ENCODE results near the gene XPO1. TPM values are rescaled to one million over a fixed set of nuclear protein-coding genes. Genes with fewer than 3 reads are reported as not detected.
"Not testable (repeated sequence)": the region's sequence is repeated elsewhere in the genome, so short reads cannot be mapped to it uniquely, and the experiment has no call there.

The XPO1 gene
- total RNA-seq, 6 experiments from 2014 or later, result 114 to 158 (median 139) TPM

- Mint-ChIP-seq H3K4me1 (ENCODE audit: low read depth) (peaks cover 5% of the 10 kb centered on the region; the same call in 1 of the 2 replicates), H3K9me3 (peaks cover 5% of the 10 kb centered on the region; the same call in 1 of the 2 replicates), H3K27me3 (ENCODE audit: insufficient read depth) (peaks cover 1% of the 10 kb centered on the region; the same call in 1 of the 2 replicates), H3K36me3 (ENCODE audit: low read depth) (peaks cover 35% of the 10 kb centered on the region), H3K27ac (no peak overlapping the region), H3K4me3 (no peak overlapping the region)
- no peak for TF ChIP-seq CTCF (IDR thresholded peaks at IDR 0.05)
- DNase-seq, result no peak
These were observed 89.9 kb downstream of the XPO1 start for GRCh38 chr2:61448229-61448628.

GRCh38 chr2:61446971-61447370 is 91.2 kb downstream of the XPO1 start:
- not testable (repeated sequence) for DNase-seq; H3K27me3 Mint-ChIP-seq (ENCODE audit: insufficient read depth); H3K27ac Mint-ChIP-seq; H3K4me3 Mint-ChIP-seq; H3K9me3 Mint-ChIP-seq
- Mint-ChIP-seq H3K36me3 (ENCODE audit: low read depth) (peaks cover 32% of the 10 kb centered on the region), H3K4me1 (ENCODE audit: low read depth) (peaks cover 16% of the 10 kb centered on the region)

DNA sequence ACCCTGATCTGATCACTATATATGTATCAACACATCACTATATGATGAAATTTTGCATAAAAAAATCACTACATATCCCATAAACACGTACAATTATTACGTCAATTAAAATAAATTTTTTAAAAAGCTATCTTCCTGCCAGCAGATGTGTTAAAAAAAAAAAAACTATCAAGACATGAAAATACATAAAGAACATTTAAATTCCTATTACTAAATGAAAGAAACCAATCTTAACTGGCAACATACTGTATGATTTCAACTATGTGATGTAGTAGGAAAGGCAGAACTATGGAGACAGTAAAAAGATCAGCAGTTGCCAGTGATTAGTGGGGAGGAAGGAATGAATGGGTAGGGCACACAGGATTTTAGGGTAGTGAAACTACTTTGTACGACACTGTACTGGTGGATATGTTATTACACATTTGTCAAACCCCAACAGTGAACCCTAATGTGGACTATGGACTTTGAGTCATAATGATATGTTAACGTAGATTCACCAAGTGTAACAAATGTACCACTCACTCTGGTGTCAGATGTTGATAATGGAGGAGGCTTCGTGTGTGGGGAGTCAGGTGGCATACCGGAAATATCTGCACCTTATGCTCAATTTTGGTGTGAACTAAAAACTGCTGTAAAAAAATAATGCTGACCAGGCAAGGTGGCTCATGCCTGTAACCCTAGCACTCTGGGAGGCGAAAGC is 94.7 kb downstream of the XPO1 start:
- H3K4me1 Mint-ChIP-seq (ENCODE audit: low read depth), result peaks cover 35% of the 10 kb centered on the region
- H3K27ac Mint-ChIP-seq, result no peak overlapping the region

GRCh38 chr2:61439241-61440002 is 98.7 kb downstream of the XPO1 start:
- Mint-ChIP-seq H3K4me3 (no peak overlapping the region), H3K27ac (no peak overlapping the region; the same call in 1 of the 2 replicates), H3K9me3 (peaks cover 5% of the 10 kb centered on the region; the same call in 1 of the 2 replicates), H3K36me3 (ENCODE audit: low read depth) (peaks cover 16% of the 10 kb centered on the region; the same call in 1 of the 2 replicates), H3K27me3 (ENCODE audit: insufficient read depth) (0 out of 2 replicates have a peak, but pooled peaks cover 2% of the 10 kb centered on the region), H3K4me1 (ENCODE audit: low read depth) (peaks cover 59% of the 10 kb centered on the region)
- TF ChIP-seq CTCF (IDR thresholded peaks at IDR 0.05), result no peak
- no peak for DNase-seq

More for the DNA sequence above, 94.7 kb downstream of the XPO1 start:
- Mint-ChIP-seq H3K4me3 (no peak overlapping the region), H3K36me3 (ENCODE audit: low read depth) (peaks cover 12% of the 10 kb centered on the region), H3K9me3 (no peaks in the 10 kb centered on the region; the same call in 1 of the 2 replicates), H3K27me3 (ENCODE audit: insufficient read depth) (peaks cover 1% of the 10 kb centered on the region; the same call in 1 of the 2 replicates)
- no peak for DNase-seq
- TF ChIP-seq CTCF (IDR thresholded peaks at IDR 0.05), result no peak

DNA sequence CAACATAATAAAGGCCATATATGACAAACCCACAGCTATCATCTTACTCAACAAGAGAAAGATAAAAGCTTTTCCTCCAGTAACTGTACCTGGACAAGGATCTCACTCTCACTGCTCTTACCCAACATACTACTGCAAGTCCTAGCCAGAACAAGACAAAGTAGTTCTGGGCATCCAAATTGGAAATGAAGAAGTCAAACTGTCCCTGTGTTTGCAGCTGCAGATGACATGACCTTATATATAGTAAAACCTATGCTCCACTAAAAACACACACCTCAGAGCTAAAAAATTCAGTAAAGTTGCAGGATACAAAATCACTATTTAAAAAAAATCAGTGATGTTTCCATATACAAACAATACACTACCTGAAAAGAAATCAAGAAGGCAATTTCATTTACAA is 99.5 kb downstream of the XPO1 start:
- Mint-ChIP-seq H3K36me3 (ENCODE audit: low read depth) (peaks cover 10% of the 10 kb centered on the region; the same call in 1 of the 2 replicates), H3K27ac (peak overlapping the region; percentile 34; the same call in 1 of the 2 replicates), H3K27me3 (ENCODE audit: insufficient read depth) (0 out of 2 replicates have a peak, but pooled peaks cover 2% of the 10 kb centered on the region), H3K9me3 (0 out of 2 replicates have a peak, but pooled peaks cover 5% of the 10 kb centered on the region), H3K4me1 (ENCODE audit: low read depth) (peaks cover 66% of the 10 kb centered on the region), H3K4me3 (no peak overlapping the region)
- DNase-seq, result no peak
- TF ChIP-seq CTCF (IDR thresholded peaks at IDR 0.05), result no peak
